Ishikawa (cell line): ENCODE measurements around the gene GSK3B.

ENCODE experiments used
- CEBPB ChIP-seq: IDR thresholded peaks from 2 replicates; pipeline ENCODE4 v1.6.1; 2012
- EGR1 ChIP-seq: IDR thresholded peaks from 2 replicates; pipeline ENCODE4 v1.6.1; 2012
- FOXM1 ChIP-seq: IDR thresholded peaks from 2 replicates; pipeline ENCODE4 v1.6.1; 2012; ENCODE audit warnings: low read depth, borderline replicate concordance
- RAD21 ChIP-seq: IDR thresholded peaks from 2 replicates; pipeline ENCODE4 v1.6.1; 2012; ENCODE audit warnings: low read depth
- TAF1 ChIP-seq: IDR thresholded peaks from 2 replicates; pipeline ENCODE4 v1.6.1; 2012; ENCODE audit warnings: low read depth, mild to moderate bottlenecking
- TCF12 ChIP-seq: IDR thresholded peaks from 2 replicates; pipeline ENCODE4 v1.6.1; 2012; ENCODE audit warnings: low read depth
- TF ChIP-seq, protein P1 (sequence below): IDR thresholded peaks from 2 replicates; pipeline ENCODE4 v1.6.1; 2012; ENCODE audit warnings: low read depth, mild to moderate bottlenecking

DNA sequence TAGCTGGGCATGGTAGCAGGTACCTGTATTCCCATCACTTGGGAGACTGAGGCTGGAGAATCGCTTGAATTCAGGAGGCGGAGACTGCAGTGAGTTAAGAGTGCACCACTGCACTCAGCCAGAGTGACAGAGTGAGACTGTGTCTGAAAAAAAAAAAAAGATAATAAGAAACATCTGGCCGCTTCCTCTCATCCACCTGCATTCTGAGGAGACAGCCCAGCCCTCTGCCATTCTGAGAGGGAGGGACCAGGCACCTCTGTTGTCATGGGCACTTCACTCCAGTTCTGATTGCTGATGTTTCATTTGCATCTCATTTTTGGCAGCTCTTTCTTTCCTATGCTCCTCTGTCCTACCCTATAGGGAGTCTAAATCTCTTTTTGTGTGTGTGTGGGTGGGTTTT is 36.4 kb upstream of the GSK3B start:
- TF ChIP-seq CEBPB: no peak
- no peak for TF ChIP-seq FOXM1
- TF ChIP-seq RAD21: no peak
- no peak for TF ChIP-seq TAF1
- TF ChIP-seq EGR1: no peak
- TF ChIP-seq, protein P1, sequence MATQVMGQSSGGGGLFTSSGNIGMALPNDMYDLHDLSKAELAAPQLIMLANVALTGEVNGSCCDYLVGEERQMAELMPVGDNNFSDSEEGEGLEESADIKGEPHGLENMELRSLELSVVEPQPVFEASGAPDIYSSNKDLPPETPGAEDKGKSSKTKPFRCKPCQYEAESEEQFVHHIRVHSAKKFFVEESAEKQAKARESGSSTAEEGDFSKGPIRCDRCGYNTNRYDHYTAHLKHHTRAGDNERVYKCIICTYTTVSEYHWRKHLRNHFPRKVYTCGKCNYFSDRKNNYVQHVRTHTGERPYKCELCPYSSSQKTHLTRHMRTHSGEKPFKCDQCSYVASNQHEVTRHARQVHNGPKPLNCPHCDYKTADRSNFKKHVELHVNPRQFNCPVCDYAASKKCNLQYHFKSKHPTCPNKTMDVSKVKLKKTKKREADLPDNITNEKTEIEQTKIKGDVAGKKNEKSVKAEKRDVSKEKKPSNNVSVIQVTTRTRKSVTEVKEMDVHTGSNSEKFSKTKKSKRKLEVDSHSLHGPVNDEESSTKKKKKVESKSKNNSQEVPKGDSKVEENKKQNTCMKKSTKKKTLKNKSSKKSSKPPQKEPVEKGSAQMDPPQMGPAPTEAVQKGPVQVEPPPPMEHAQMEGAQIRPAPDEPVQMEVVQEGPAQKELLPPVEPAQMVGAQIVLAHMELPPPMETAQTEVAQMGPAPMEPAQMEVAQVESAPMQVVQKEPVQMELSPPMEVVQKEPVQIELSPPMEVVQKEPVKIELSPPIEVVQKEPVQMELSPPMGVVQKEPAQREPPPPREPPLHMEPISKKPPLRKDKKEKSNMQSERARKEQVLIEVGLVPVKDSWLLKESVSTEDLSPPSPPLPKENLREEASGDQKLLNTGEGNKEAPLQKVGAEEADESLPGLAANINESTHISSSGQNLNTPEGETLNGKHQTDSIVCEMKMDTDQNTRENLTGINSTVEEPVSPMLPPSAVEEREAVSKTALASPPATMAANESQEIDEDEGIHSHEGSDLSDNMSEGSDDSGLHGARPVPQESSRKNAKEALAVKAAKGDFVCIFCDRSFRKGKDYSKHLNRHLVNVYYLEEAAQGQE: no peak
- no peak for TF ChIP-seq TCF12
